Measurements from ENCODE around the gene RIMS4.
A peak's percentile ranks its signal among the peaks of the same experiment; 100 is the strongest.

Gene RIMS4

GRCh38 chr20:44785768-44786167, 24.6 kb downstream of the RIMS4 start:
- no peak overlapping the region for H3K4me2 ChIP-seq (ENCODE audit: low read length)
- no peaks in the 10 kb centered on the region for H3K9me3 ChIP-seq (ENCODE audit: insufficient read depth, low read length)
- H3K27ac ChIP-seq (ENCODE audit: low read length): no peak overlapping the region
- H2AFZ ChIP-seq (ENCODE audit: low read depth, low read length): no peak overlapping the region
- no peaks in the 10 kb centered on the region for H3K36me3 ChIP-seq (replicated peaks; ENCODE audit: low read depth, low read length)
- H3K9ac ChIP-seq (ENCODE audit: low read length): no peak overlapping the region
- TF ChIP-seq CTCF (IDR thresholded peaks at IDR 0.05; ENCODE audit: low read depth, low read length): 0 out of 2 replicates have a peak, but pooled peaks have one; percentile 4
- no peak for TF ChIP-seq EZH2phosphoT487 (IDR thresholded peaks at IDR 0.05; ENCODE audit: low read depth)
- H3K4me1 ChIP-seq (ENCODE audit: low read length): no peaks in the 10 kb centered on the region
- H3K4me3 ChIP-seq (ENCODE audit: low read length): no peak overlapping the region
- peaks cover 66% of the 10 kb centered on the region for H3K27me3 ChIP-seq (ENCODE audit: low read depth, low read length)
- no peaks in the 10 kb centered on the region for H3K79me2 ChIP-seq (ENCODE audit: low read length)
- no peaks in the 10 kb centered on the region for H4K20me1 ChIP-seq (ENCODE audit: insufficient read depth, low read length)

GRCh38 chr20:44784688-44785087, 25.7 kb downstream of the RIMS4 start:
- no peak overlapping the region for H3K9ac ChIP-seq (ENCODE audit: low read length)
- no peak overlapping the region for H3K4me3 ChIP-seq (ENCODE audit: low read length)
- H3K9me3 ChIP-seq (ENCODE audit: insufficient read depth, low read length): no peaks in the 10 kb centered on the region
- H4K20me1 ChIP-seq (ENCODE audit: insufficient read depth, low read length): peaks cover 9% of the 10 kb centered on the region
- no peak overlapping the region for H2AFZ ChIP-seq (ENCODE audit: low read depth, low read length)
- H3K4me1 ChIP-seq (ENCODE audit: low read length): no peaks in the 10 kb centered on the region
- H3K27me3 ChIP-seq (ENCODE audit: low read depth, low read length): peaks cover 56% of the 10 kb centered on the region
- H3K36me3 ChIP-seq (replicated peaks; ENCODE audit: low read depth, low read length): no peaks in the 10 kb centered on the region
- no peak overlapping the region for H3K4me2 ChIP-seq (ENCODE audit: low read length)
- no peaks in the 10 kb centered on the region for H3K79me2 ChIP-seq (ENCODE audit: low read length)
- TF ChIP-seq CTCF (IDR thresholded peaks at IDR 0.05; ENCODE audit: low read depth, low read length) (no peak), EZH2phosphoT487 (IDR thresholded peaks at IDR 0.05; ENCODE audit: low read depth) (no peak)
- H3K27ac ChIP-seq (ENCODE audit: low read length): no peak overlapping the region

GRCh38 chr20:44781791-44782190, 28.6 kb downstream of the RIMS4 start:
- H3K4me2 ChIP-seq (ENCODE audit: low read length): no peak overlapping the region
- no peaks in the 10 kb centered on the region for H3K36me3 ChIP-seq (replicated peaks; ENCODE audit: low read depth, low read length)
- no peak overlapping the region for H2AFZ ChIP-seq (ENCODE audit: low read depth, low read length)
- peaks cover 41% of the 10 kb centered on the region; the same call in 1 of the 2 replicates for H3K27me3 ChIP-seq (ENCODE audit: low read depth, low read length)
- peaks cover 10% of the 10 kb centered on the region for H4K20me1 ChIP-seq (ENCODE audit: insufficient read depth, low read length)
- no peaks in the 10 kb centered on the region for H3K79me2 ChIP-seq (ENCODE audit: low read length)
- H3K27ac ChIP-seq (ENCODE audit: low read length): no peak overlapping the region
- TF ChIP-seq EZH2phosphoT487 (IDR thresholded peaks at IDR 0.05; ENCODE audit: low read depth): no peak
- no peak for TF ChIP-seq CTCF (IDR thresholded peaks at IDR 0.05; ENCODE audit: low read depth, low read length)
- no peaks in the 10 kb centered on the region for H3K9me3 ChIP-seq (ENCODE audit: insufficient read depth, low read length)
- H3K4me1 ChIP-seq (ENCODE audit: low read length): no peaks in the 10 kb centered on the region
- no peak overlapping the region for H3K4me3 ChIP-seq (ENCODE audit: low read length)
- no peak overlapping the region for H3K9ac ChIP-seq (ENCODE audit: low read length)

- Histone ChIP-seq H3K27ac (ENCODE audit: low read length) (no peak overlapping the region), H3K36me3 (replicated peaks; ENCODE audit: low read depth, low read length) (no peaks in the 10 kb centered on the region), H3K9me3 (ENCODE audit: insufficient read depth, low read length) (no peaks in the 10 kb centered on the region), H3K4me2 (ENCODE audit: low read length) (no peak overlapping the region), H3K79me2 (ENCODE audit: low read length) (no peaks in the 10 kb centered on the region), H3K4me1 (ENCODE audit: low read length) (no peaks in the 10 kb centered on the region), H3K4me3 (ENCODE audit: low read length) (no peak overlapping the region), H3K27me3 (ENCODE audit: low read depth, low read length) (peaks cover 41% of the 10 kb centered on the region; the same call in 1 of the 2 replicates), H2AFZ (ENCODE audit: low read depth, low read length) (no peak overlapping the region), H3K9ac (ENCODE audit: low read length) (no peak overlapping the region), H4K20me1 (ENCODE audit: insufficient read depth, low read length) (peaks cover 16% of the 10 kb centered on the region)
- TF ChIP-seq CTCF (IDR thresholded peaks at IDR 0.05; ENCODE audit: low read depth, low read length) (no peak), EZH2phosphoT487 (IDR thresholded peaks at IDR 0.05; ENCODE audit: low read depth) (no peak)
Measured at GRCh38 chr20:44781118-44781517, 29.2 kb downstream of the RIMS4 start.

Data from OCI-LY3 (cell line).